Occipital lobe (tissue), 3 donors: Measurements from ENCODE around the gene CASKIN1. TPM values are rescaled to one million over a fixed set of nuclear protein-coding genes. Genes with fewer than 3 reads are reported as not detected.
A peak's percentile ranks its signal among the peaks of the same experiment; 100 is the strongest.
"Not testable (repeated sequence)": the region's sequence is repeated elsewhere in the genome, so short reads cannot be mapped to it uniquely, and the experiment has no call there.

Experiments used
- DNase-seq: peaks from one replicate; lab custom pipeline; 2025; lab: John Stamatoyannopoulos, UW
- small RNA-seq: library from RNA; depleted of rRNA; stranded (forward); fragments of <200 nt; gene quantifications from one replicate; pipeline ENCODE3, GENCODE V24; 2014
- total RNA-seq: library from RNA; depleted of rRNA; stranded (reverse); fragments of >200 nt; gene quantifications from one replicate; pipeline ENCODE4 v1.2.3, GENCODE V29; 2014

CASKIN1 gene
- total RNA-seq, 1 donor from 2014 or later: 23.6 TPM

DNA sequence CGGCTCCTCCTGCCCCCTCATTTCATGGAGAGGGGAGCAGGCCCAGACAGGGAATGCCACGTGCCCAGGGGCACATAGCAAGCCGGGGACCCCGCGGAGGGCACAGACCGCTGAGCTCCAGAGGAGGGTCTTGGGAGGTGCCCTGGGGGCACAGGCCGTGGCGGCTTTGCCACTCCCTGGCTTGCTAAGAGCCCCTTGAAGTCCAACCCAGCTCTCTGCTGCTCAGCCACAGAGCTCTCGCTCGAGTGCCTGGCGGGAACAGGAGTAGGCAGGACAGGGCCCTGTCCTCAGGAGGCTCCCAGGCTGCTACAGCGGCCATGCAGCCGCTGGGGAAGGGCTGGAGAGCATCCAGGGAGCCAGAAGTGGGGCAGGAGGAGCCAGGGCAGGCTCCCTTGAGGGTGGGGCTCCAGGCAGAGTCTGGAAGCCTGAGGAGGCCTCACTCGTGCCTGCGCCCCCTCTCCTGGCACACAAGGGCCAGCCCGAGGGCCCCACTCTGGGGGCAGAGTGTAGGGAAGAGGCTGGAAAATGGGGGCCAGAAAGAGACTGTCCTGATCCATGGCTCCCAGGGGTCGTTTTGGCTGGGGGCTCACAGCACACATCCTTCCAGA lies 52.4 kb downstream of the CASKIN1 start:
- no peak for DNase-seq

DNA sequence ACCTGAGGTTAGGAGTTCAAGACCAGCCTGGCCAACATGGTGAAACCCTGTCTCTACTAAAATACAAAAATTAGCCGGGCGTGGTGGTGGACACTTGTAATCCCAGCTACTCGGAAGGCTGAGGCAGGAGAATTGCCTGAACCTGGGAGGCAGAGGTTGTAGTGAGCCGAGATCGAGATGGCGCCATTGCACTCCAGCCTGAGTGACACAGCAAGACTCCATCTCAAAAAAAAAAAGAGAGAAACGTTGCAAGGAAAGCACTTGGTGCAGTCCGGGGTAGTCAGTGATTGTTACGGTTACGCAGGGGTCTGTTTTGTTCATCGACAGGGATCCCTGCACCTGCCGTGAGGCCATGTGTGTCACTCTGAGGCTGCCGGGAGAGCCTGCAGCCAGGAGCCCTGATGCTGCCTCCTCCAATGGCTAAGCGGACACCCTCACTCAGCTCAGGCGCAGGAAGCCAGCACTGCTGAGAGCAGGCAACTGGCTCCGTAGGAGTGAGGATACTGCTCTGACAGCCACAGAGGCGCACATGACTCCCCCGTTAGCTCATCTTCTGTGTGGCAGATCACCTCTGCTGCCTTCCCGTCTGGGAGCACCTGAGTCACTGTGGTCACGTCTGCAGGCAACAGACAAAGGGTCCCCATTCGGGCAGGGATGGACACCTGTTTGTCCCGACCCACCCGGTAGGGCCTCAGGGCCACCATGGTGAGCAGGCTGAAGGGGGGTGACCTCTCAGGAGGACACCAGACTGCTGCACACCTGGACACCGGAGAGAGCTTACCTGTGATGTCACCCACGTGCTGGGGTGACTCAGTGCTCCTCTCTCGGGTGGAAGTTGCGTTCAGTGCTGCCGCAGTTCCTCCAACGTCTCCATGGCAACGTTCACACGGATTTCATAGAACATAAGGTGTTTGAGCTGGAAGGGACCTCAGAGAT lies 53.2 kb downstream of the CASKIN1 start:
- DNase-seq: peak; percentile 67

GRCh38 chr16:2135770-2136490 lies 60.5 kb downstream of the CASKIN1 start, which contains the start of gene PKD1:
Gene PKD1, minus strand, starts transcription at chr16:2135898. Its CDS starts 209 bp downstream, at chr16:2135689.
- peak; percentile 83 for DNase-seq

DNA sequence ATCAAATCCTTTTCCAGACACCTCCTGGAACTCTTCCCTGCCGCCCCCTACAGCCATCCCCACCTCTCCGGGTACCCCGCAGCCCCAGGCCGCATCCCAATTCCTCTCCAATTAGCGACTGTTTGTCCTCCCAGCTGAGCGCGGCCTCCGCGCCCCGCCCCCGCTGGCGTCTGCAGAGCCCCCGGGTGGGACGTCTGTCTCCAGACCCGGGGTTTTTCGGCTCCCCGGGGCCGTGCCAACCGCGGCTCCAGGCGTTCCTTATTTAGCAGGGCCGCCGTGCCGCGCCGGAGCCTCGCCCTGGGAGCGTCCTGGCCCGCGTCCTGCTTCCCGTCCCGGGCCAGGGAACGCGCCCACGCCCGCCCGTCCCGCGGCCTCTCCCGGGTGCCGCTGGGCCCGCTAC lies 61.3 kb downstream of the CASKIN1 start:
- DNase-seq: not testable (repeated sequence)

- DNase-seq: not testable (repeated sequence)
Measured at GRCh38 chr16:2133797-2134196, 62.6 kb downstream of the CASKIN1 start.

DNA sequence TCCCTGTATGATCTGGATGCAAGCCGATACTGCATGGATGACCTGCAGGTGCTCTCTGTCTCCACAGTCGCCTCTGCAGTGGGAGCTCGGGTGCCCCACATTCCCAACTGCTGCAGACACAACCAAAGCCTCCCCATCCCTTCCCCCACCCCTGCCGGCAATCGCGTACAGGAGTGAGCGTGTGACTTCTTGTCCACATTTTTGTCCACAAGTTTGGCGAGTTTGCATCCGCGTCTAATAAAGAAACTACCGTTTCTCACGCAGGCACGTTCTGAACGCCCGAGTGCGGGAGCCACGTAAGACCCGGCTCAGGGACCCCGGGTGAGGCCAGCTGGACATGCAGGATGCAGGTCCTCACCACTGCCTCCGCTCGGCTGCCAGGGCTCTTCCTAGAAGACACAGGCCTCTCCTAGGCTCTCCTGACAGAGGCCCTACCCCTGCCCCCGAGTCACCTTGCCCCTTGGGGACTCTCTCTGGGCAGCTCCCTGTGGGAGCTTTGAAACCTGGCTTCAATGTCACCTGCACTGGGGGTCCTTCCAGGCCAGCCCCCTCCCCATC lies 66.4 kb downstream of the CASKIN1 start:
- DNase-seq: not testable (repeated sequence)

- not testable (repeated sequence) for DNase-seq
Measured at GRCh38 chr16:2129251-2129650, 67.2 kb downstream of the CASKIN1 start.

GRCh38 chr16:2127630-2128280 lies 68.7 kb downstream of the CASKIN1 start:
- not testable (repeated sequence) for DNase-seq

Small RNA genes within 50 kb of the gene (small RNA-seq; reads per million reads assigned to genes)
- not detected for gene MIR3180-5
- gene MIR4516: not detected
- gene RF00019: not detected
- not detected for gene SNORD60

Other genes with a start within 250 kb of the CASKIN1 start
- not detected for gene RPL3L, start 241.9 kb downstream of the CASKIN1 start, total RNA-seq
- gene NDUFB10, start 237.1 kb downstream of the CASKIN1 start, total RNA-seq: 63.9 TPM
- 1,574 TPM for gene RPS2, start 231.8 kb downstream of the CASKIN1 start, total RNA-seq
- not detected for gene RNF151, start 229.7 kb downstream of the CASKIN1 start, total RNA-seq
- gene TBL3, start 224.6 kb downstream of the CASKIN1 start, total RNA-seq: 12.0 TPM
- 0.78 TPM for gene NOXO1, start 215.1 kb downstream of the CASKIN1 start, total RNA-seq
- gene GFER, start 212.4 kb downstream of the CASKIN1 start, total RNA-seq: 10.9 TPM
- gene SYNGR3, start 206.6 kb downstream of the CASKIN1 start, total RNA-seq: 81.3 TPM
- gene ZNF598, start 186.8 kb downstream of the CASKIN1 start, total RNA-seq: 5.5 TPM
- not detected for gene NPW, start 176.8 kb downstream of the CASKIN1 start, total RNA-seq
- 9.8 TPM for gene NHERF2, start 169.7 kb downstream of the CASKIN1 start, total RNA-seq
- gene NTHL1, start 148.8 kb downstream of the CASKIN1 start, total RNA-seq: 20.3 TPM
- gene TSC2, start 148.6 kb downstream of the CASKIN1 start, total RNA-seq: 47.3 TPM
- 70.3 TPM for gene PKD1, start 60.7 kb downstream of the CASKIN1 start, total RNA-seq
- 5.8 TPM for gene RAB26, start 48.0 kb downstream of the CASKIN1 start, total RNA-seq
- gene TRAF7, start 40.8 kb downstream of the CASKIN1 start, total RNA-seq: 35.6 TPM
- 10.5 TPM for gene MLST8, start 8.8 kb upstream of the CASKIN1 start, total RNA-seq
- 3.7 TPM for gene BRICD5, start 14.3 kb upstream of the CASKIN1 start, total RNA-seq
- gene PGP, start 18.2 kb upstream of the CASKIN1 start, total RNA-seq: 10.1 TPM
- gene E4F1, start 27.0 kb upstream of the CASKIN1 start, total RNA-seq: 27.3 TPM
- 1.7 TPM for gene DNASE1L2, start 39.8 kb upstream of the CASKIN1 start, total RNA-seq
- 8.1 TPM for gene ECI1, start 55.0 kb upstream of the CASKIN1 start, total RNA-seq
- gene RNPS1, start 71.5 kb upstream of the CASKIN1 start, total RNA-seq: 66.8 TPM
- gene ABCA3, start 144.1 kb upstream of the CASKIN1 start, total RNA-seq: 34.8 TPM
- gene CCNF, start 232.8 kb upstream of the CASKIN1 start, total RNA-seq: 10.8 TPM